Ascending aorta (tissue), 2 donors: ENCODE data around the gene USP5. TPM values are rescaled to one million over a fixed set of nuclear protein-coding genes. Genes with fewer than 3 reads are reported as not detected.

Experiments used
- DNase-seq, 2 donors: peaks; one replicate each; pipeline ENCODE4 v3.0.0-alpha.2; 2019; ENCODE audit warnings: low spot score in 2 of 2
- H3K27ac ChIP-seq, 2 donors: fragments of 200-600 bp; sonication (generic); one replicate each; pipeline ENCODE4 v1.5.1; 2016 to 2017; ENCODE audit warnings: mild to moderate bottlenecking in 1 of 2
- H3K27me3 ChIP-seq: fragments of 200-600 bp; sonication (generic); one replicate; pipeline ENCODE4 v1.5.1; 2017
- H3K36me3 ChIP-seq, 2 donors: fragments of 200-600 bp; sonication (generic); one replicate each; pipeline ENCODE4 v1.5.1; 2016
- H3K4me1 ChIP-seq, 2 donors: fragments of 200-600 bp; sonication (generic); one replicate each; pipeline ENCODE4 v1.5.1; 2016 to 2017; ENCODE audit warnings: mild to moderate bottlenecking in 1 of 2
- H3K4me3 ChIP-seq, 2 donors: fragments of 200-600 bp; sonication (generic); one replicate each; pipeline ENCODE4 v1.5.1; 2016 to 2017; ENCODE audit warnings: mild to moderate bottlenecking in 1 of 2
- H3K9me3 ChIP-seq, 2 donors: fragments of 200-600 bp; sonication (generic); one replicate each; pipeline ENCODE4 v1.5.1; 2016
- intact Hi-C: fragments of 100-400 bp; cut with DNase I; formaldehyde crosslinking; loops from one replicate; pipeline ENCODE4 v1.15.1; 2023
- total RNA-seq: library from RNA; depleted of rRNA; stranded (reverse); fragments of >200 nt; gene quantifications from one replicate; pipeline ENCODE4 v1.1.0, GENCODE V29; 2016
- TF ChIP-seq, protein P1 (sequence below), 3 experiments: fragments of 200-600 bp in 2 of 3; fragments of 450-650 bp in 1 of 3; sonication (generic) in 2 of 3; IDR thresholded peaks; one replicate each; pipeline ENCODE4 v1.5.1; 2016 to 2019; ENCODE audit warnings: antibody characterized with exemption in 3 of 3, mild to moderate bottlenecking in 1 of 3, moderate library complexity in 1 of 3

Gene USP5
- total RNA-seq, 1 donor from 2014 or later, result 46.2 TPM

DNA sequence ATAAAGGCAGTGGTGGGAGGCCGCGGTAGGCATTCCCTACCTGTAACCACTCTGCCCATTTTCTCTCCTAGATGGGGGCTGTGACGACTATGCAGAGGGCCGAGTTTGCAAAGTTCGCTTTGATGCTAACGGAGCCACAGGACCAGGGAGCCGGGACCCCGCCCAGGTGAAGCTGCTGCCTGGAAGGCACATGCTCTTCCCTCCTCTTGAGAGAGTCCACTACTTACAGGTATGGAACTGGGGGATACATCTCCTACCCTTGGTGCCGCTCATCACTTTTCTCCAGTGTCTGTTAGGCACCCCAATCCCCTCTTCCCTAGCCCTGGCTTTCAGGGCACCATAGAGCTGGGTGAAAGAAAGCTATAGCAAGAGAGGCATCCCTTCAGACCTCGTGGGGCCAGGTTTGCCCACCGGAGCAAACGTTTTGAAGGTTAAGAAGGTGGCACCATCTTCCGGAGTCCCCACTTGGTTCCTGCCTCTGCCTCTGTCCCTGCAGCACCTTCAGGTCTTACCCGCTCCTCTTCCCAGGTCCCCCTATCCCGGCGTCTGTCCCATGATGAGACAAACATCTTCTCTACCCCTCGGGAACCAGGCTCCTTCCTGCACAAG is 25.7 kb upstream of the USP5 start:
- Histone ChIP-seq H3K9me3 (no peaks in the 10 kb centered on the region), H3K27me3 (peaks cover 7% of the 10 kb centered on the region), H3K36me3 (peaks cover 0 to 4% of the 10 kb centered on the region in 2 donors), H3K4me1 (peaks cover 3 to 23% of the 10 kb centered on the region in 2 donors), H3K27ac (no peak overlapping the region), H3K4me3 (no peak overlapping the region)
- no peak for DNase-seq
- TF ChIP-seq, protein P1, sequence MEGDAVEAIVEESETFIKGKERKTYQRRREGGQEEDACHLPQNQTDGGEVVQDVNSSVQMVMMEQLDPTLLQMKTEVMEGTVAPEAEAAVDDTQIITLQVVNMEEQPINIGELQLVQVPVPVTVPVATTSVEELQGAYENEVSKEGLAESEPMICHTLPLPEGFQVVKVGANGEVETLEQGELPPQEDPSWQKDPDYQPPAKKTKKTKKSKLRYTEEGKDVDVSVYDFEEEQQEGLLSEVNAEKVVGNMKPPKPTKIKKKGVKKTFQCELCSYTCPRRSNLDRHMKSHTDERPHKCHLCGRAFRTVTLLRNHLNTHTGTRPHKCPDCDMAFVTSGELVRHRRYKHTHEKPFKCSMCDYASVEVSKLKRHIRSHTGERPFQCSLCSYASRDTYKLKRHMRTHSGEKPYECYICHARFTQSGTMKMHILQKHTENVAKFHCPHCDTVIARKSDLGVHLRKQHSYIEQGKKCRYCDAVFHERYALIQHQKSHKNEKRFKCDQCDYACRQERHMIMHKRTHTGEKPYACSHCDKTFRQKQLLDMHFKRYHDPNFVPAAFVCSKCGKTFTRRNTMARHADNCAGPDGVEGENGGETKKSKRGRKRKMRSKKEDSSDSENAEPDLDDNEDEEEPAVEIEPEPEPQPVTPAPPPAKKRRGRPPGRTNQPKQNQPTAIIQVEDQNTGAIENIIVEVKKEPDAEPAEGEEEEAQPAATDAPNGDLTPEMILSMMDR (IDR thresholded peaks at IDR 0.05), result no peak
- intact Hi-C loops, result loop anchor here (5.0 kb wide), 2 partner anchors 139 to 219 kb away; partner anchors contain the start of genes CHD4 and ZNF384

DNA sequence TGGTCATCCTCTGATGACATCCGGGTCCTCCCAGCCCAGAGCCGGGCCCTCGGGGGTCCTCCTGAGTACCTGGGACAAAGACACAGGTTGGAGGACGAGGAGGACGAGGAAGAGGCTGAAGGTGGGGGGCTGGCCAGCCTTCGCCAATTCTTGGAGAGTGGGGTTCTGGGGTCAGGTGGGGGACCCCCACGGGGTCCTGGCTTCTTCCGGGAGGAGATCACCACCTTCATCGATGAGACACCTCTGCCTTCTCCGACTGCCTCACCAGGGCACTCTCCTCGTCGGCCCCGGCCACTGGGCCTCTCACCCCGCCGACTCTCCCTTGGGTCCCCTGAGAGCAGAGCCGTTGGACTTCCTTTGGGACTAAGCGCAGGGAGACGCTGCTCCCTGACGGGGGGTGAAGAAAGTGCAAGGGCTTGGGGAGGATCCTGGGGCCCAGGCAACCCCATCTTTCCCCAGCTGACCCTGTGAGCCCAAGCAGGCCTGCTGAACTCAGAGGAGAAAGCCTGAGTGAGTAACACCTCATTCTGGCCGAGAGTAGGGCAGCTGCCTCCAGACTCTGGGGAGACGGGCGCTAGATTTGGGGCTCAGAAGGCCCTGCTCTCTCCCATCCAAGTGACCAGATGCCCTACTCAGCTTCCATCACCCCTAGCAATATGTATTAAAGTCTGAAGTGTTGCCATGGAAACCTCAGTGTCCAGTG is 25.1 kb upstream of the USP5 start:
- H3K4me1 ChIP-seq, result peaks cover 3 to 21% of the 10 kb centered on the region in 2 donors
- H3K27ac ChIP-seq, result peak overlapping the region; percentile 54 to 90

DNA sequence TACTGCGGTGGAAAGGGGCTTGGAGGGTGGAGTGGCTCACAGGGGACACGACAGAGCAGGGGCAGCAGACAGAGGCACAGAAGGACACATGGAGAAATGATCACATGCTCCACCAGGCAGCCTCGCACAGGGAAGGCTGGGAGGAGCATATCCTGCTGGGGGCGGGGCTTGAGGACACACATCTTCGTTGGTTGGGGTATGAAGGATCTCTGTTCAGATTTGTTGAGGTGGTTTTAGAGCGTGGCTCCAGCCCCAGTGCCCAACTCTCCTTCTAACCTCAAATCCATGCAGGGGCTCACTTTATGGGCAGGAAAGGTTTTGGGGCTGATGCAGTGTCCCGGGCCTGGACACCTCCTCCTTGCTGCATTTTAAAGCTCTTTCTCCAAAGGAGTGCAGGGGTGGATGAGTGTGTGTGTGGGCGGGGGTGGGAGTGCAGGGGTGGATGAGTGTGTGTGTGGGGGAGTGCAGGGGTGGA is 24.5 kb upstream of the USP5 start:
- Histone ChIP-seq H3K36me3 (peaks cover 5 to 17% of the 10 kb centered on the region in 2 donors), H3K9me3 (no peaks in the 10 kb centered on the region), H3K4me1 (peaks cover 0 to 17% of the 10 kb centered on the region in 2 donors), H3K27ac (peak overlapping the region; percentile 90), H3K4me3 (peak overlapping the region; percentile 31 to 74), H3K27me3 (peaks cover 7% of the 10 kb centered on the region)
- intact Hi-C loops, result loop anchor here (5.0 kb wide), 2 partner anchors 140 to 220 kb away; partner anchors contain the start of genes CHD4 and ZNF384
- TF ChIP-seq, protein P1 (IDR thresholded peaks at IDR 0.05), result no peak
- DNase-seq, result peak; percentile 70 to 92

More for the DNA sequence above, 25.1 kb upstream of the USP5 start:
- Histone ChIP-seq H3K4me3 (no peak overlapping the region), H3K9me3 (no peaks in the 10 kb centered on the region), H3K27me3 (peaks cover 7% of the 10 kb centered on the region), H3K36me3 (peaks cover 5 to 11% of the 10 kb centered on the region in 2 donors)
- intact Hi-C loops, result loop anchor here (5.0 kb wide), 2 partner anchors 140 to 220 kb away; partner anchors contain the start of genes CHD4 and ZNF384
- DNase-seq, result no peak
- TF ChIP-seq, protein P1 (IDR thresholded peaks at IDR 0.05), result no peak

DNA sequence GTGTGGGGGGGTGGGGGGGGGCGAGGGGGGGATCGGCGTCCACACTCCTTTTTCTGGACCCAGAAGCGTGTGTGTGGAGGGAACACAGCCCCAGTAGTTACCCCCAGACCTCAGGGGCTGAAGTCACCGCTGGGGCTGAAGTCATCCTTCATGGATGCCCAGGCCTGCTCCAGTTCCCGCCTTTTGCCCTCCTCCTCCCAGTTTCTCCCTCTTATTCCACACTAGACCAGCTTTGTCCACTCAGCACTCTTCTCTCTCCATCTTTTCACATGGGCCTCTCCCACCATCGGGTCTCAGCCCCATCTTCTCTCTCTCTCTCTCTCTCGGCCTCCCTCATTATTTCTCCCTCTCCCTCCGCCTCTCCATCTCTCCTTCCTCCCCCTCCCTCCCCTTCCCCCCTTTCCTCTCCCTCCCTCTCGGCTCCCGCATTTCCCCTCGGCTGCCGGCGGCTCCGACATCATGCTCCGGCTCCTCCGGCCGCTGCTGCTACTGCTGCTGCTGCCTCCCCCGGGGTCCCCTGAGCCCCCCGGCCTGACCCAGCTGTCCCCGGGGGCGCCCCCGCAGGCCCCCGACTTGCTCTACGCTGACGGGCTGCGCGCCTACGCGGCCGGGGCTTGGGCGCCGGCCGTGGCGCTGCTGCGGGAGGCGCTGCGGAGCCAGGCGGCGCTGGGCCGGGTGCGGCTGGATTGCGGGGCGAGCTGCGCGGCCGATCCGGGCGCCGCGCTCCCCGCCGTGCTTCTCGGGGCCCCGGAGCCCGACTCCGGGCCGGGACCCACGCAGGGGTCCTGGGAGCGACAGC is 23.8 kb upstream of the USP5 start, which contains the start of gene P3H3:
Gene P3H3 (plus strand): TSS at position 426 of the 799 bp plus-strand sequence. CDS start 34 bp downstream, at position 460.
- intact Hi-C loops, result loop anchor here (2.0 to 5.0 kb wide), 3 partner anchors 23 to 221 kb away; partner anchors contain the start of genes CDCA3, CHD4 and ZNF384
- no peak for DNase-seq
- H3K4me1 ChIP-seq, result peaks cover 0 to 17% of the 10 kb centered on the region in 2 donors

More for the DNA sequence above, 23.8 kb upstream of the USP5 start, which contains the start of gene P3H3:
- TF ChIP-seq, protein P1 (IDR thresholded peaks at IDR 0.05), result peak in 1 of 3 experiments; percentile 23
- H3K27me3 ChIP-seq, result peaks cover 7% of the 10 kb centered on the region
- peaks cover 5 to 19% of the 10 kb centered on the region in 2 donors for H3K36me3 ChIP-seq
- no peaks in the 10 kb centered on the region for H3K9me3 ChIP-seq
- H3K4me3 ChIP-seq, result peak within 1 kb of the TSS; percentile 74 to 94
- H3K27ac ChIP-seq, result peak within 1 kb of the TSS; percentile 90
